Putamen (tissue), 1 donor: Measurements from ENCODE around the gene PHKB.
"Not testable (repeated sequence)": the region's sequence is repeated elsewhere in the genome, so short reads cannot be mapped to it uniquely, and the experiment has no call there.

Experiments used
- DNase-seq: peaks from one replicate; pipeline ENCODE4 v3.0.0-alpha.2; 2016; ENCODE audit warnings: low spot score

Gene PHKB

DNA sequence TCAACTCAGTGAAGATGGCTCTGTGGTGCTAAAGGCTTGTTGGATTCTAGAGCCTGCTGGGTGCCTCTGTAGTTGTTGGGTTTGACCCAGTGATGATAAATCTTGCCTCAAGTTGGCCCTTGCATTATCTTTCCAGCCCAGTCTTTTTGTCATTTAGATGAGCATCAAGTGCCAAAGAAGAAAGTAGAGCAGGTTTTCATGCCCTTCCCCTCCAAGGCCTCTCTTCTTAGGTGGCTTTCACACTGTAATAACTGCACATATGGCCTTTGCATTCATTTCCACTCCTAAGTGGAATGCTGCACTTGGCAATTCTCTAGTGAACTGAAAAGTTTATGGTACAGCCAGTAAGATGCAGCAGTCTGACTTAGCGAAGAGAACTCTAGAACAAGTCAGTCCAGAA is 165.1 kb downstream of the PHKB start:
- DNase-seq = no peak

GRCh38 chr16:47627085-47627639 is 166.0 kb downstream of the PHKB start:
- DNase-seq = no peak

DNA sequence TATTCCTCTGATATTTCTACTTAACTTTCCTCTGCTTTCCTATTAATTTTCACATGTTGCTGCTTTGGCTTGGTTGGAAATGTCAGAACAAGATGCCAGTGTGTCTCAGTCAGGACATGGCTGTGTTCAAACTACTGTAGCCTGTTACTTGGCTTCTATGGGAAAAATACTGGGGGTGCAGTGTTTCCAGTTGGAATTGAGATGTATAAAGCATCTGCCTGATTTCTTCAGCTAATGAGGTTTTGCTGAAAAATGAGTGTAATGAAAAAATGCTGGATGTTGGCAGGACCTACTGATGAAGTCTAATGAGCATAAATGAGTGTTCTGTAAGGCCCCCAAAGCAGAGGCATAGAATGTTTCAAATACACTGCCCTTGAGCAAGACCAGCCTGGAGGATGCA is 166.6 kb downstream of the PHKB start:
- no peak for DNase-seq

GRCh38 chr16:47631131-47631530 is 170.0 kb downstream of the PHKB start:
- no peak for DNase-seq

- no peak for DNase-seq
Measured at GRCh38 chr16:47634126-47634525, 173.0 kb downstream of the PHKB start.

GRCh38 chr16:47634727-47635126 is 173.6 kb downstream of the PHKB start:
- DNase-seq = no peak

- no peak for DNase-seq
Measured at GRCh38 chr16:47636501-47637099, 175.5 kb downstream of the PHKB start.

DNA sequence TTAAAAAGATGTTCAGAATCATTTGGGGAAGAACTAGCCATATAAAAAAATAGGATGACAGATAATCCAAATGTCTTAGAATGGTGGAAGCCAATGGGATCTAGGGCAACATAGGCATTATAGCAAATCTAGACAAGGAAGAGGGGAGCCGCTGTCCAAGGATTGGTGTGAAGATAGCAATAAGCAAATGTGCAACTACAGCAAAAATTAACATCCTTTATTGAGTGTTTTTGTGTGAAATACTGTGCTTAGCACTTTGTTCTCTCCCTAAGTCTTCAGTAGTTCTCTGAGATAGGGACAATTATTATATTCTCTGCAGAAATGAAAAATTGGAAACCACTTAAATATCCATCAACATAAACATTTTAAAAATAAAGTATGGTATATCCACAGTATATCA is 177.0 kb downstream of the PHKB start:
- DNase-seq = no peak

GRCh38 chr16:47640661-47641060 is 179.5 kb downstream of the PHKB start:
- no peak for DNase-seq

DNA sequence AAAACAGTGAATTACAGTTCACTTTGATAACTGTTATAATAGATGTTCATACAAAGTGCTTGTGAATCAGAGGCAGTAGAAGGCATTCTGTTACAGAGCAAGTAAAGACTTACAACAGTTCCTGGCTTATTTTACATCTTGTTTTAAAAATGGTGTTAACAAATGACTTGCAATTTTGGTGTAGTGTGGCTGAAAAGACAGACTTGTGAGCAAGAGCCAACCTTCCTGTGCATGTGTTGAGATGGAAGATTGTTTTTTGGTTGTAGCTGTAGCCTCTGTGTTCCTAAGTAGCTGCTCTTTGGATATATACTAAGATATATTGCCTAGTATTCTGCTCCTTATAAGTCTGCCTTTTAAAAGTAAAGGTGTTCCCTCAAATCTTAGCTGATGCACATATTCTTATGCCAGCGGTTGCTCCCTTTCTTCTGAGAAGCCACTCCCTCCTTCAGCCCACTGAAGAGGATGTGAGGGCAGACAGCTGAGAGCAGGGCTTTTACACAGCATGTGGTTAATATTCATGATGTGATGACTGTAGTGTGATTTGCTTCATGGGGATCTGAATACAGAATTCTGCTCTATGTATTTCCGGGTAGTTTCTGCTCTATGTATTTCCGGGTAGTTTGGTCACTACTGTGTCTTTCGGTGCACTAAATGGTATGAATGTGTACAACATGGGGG is 182.3 kb downstream of the PHKB start:
- DNase-seq = no peak

DNA sequence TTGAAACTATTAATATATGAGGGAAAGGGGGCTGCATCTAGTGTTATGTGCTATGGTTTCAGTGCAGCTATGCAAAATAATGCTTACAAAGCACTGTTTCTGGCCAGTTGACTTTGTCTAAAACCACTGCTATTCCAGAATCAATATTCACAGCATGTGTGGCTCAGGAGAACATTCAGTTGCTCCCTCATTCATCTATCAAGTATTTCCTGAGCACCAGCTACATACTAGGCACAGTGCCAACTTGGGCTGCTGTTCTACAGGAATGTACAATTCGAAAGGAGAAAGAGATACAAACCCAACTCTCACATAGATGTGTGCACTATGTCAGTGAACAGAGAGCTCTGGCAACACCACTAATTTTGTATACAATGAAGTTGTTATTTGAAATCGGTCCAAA is 183.0 kb downstream of the PHKB start:
- no peak for DNase-seq

GRCh38 chr16:47644661-47645060 is 183.5 kb downstream of the PHKB start:
- DNase-seq = no peak

DNA sequence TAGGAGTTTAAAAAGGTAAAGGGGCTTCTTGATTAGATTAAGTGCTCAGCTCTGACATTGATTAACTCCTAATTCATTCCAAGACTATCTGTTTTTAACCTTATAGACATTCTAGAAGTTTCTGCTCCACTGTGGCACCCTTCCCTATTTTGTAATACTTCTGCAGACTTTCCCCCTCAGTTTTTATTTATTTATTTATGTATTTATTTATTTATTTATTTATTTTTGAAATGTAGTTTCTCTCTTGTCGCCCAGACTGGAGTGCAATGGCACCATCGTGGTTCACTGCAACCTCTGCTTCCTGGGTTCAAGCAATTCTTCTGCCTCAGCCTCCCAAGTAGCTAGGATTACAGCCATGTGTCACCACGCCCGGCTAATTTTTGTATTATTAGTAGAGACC is 185.8 kb downstream of the PHKB start:
- no peak for DNase-seq

GRCh38 chr16:47657032-47657431 is 195.9 kb downstream of the PHKB start:
- DNase-seq = no peak

DNA sequence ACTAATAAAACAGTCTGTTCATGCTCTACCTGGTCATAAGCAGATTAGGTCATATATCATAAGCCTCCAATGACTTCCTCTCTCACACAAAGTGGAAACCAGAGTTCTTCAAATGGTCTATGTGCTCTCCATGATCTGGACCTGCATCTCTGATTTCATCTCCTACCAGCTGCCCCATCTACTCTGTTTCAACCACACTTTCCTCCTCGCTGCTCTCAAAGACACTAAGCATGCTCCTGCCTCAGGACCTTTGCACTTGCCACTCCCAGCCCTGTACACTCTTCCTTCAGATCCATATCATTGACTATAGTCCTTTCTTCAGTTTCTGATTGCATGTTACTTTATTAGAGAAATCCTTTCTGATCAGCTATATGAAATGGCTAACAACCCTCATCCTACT is 196.8 kb downstream of the PHKB start:
- no peak for DNase-seq

DNA sequence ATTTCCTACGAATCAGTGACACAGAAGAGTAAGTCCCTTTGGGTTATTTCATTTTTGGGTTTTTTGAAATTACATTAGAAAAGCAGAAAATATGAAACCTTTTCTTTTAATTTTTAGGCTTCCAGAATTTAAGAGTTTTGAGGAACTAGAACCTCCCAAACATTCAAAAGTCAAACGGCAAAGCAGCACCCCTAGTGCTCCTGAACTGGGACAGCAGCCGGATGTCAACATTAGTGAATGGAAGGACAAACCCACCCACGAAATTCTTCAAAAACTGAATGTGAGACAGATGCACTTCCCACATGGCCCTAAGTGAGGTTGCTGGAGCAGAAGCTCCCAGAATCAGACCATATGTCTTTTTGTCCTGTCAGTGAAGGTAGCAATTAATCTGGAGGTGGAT is 199.4 kb downstream of the PHKB start:
- DNase-seq = no peak

DNA sequence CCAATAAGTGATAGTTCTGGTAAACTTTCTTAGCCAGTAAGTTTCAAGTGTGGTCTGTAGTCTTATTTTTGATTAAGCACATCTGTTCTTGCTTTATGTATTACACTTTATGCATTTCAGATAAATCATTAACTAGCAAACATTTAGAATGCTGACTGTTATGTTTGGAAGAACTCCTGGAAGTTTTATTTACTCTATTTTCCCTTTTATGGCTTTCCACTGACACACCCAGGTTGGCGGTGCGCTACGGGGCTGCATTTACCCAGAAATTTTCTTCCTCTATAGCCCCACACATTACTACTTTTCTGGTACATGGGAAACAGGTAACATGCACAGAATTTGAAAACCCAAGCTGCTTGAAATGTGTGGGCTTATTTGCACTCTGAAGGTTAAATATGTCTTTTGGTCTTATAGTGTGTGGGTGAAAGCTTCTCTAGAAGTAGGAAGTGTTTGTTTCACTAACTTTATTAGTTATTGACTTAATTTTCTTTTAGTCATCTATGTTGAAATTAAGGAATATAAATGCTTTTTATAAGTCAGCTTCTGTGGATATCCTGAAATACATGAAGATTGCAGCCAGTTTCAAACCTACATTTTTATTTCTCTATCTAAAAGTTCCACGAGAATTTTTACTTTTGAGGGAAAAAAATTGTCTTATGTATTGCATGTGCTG is 203.7 kb downstream of the PHKB start:
- no peak for DNase-seq

DNA sequence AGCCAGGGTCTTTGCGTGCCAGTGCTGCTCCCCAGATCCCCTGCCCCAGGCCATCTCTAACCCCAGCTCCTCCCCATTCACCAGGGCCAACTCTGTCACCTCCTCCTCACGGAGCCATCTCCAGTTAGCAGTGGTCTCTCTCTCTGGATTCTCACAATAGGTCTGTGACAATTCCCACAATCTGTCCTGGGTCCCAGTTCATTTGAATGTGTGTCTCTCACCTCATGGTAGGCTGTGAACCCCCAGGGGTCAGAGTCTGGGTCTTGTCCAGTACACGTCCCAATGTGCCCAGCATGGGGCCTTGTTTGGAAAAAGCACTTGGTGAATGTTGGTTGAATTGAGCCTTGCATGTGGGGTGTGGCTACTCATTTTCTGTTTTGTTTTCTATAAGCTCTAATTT is 205.3 kb downstream of the PHKB start:
- no peak for DNase-seq

GRCh38 chr16:47667956-47668355 is 206.8 kb downstream of the PHKB start:
- no peak for DNase-seq

- DNase-seq = no peak
Measured at GRCh38 chr16:47672475-47672874, 211.3 kb downstream of the PHKB start.

DNA sequence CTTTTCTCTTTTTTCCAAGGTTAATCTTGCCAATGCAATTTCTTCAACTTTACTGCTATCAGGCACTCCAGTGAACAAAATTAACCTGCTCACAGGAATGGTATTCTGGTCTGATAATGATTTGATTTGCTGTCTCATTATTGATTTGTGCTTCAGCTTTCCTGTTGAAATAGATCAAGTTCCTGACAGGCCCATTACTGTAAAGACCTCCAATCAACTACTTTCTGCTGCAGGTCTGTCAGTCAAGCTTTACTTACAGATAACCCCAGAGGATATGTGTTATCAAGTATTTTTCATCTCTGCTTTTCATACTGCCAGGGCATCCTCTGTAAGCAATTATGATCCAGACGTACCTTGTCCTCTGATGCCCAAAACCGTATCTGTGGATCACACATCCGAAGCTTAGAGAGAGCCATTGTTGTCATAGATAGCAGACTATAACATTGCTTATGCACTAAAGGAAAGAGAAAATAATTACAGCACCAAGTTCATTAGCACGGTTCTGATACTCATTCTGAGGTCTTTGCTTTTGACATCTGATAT is 215.6 kb downstream of the PHKB start:
- no peak for DNase-seq

DNA sequence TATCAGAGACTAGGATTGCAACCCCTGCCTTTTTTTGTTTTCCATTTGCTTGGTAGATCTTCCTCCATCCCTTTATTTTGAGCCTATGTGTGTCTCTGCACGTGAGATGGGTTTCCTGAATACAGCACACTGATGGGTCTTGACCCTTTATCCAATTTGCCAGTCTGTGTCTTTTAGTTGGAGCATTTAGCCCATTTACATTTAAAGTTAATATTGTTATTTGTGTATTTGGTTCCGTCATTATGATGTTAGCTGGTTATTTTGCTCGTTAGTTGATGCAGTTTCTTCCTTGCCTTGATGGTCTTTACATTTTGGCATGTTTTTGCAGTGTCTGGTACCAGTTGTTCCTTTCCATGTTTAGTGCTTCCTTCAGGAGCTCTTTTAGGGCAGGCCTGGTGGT is 220.4 kb downstream of the PHKB start:
- DNase-seq = not testable (repeated sequence)

DNA sequence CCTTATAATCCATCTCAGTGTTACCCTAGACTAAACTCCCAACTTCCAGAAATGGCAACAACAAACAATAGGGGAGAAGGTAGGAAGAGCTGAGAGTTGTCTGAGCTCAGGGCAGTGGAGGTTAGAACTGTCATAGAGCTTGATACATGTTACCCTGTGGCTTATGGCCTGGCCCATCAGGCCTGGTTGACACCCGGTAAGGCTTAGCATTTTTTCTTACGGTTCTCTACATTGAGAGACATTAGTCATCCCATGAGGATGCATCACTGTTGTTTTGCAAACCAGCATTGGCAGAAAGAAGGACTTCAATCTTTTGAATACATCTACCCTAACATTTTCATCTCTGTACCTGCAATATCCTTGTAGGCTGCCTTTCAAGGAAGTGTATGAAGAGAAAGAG is 226.6 kb downstream of the PHKB start:
- DNase-seq = no peak
